Thyroid gland (tissue), 4 donors: ENCODE results near the gene PRDM2.

Experiments
- POLR2A ChIP-seq, 2 donors: fragments of 450-650 bp; IDR thresholded peaks; one replicate each; pipeline ENCODE4 v1.6.1; 2017; ENCODE audit warnings: antibody characterized with exemption in 2 of 2, mild to moderate bottlenecking in 2 of 2, moderate library complexity in 1 of 2
- TF ChIP-seq, protein P1 (sequence below), 6 experiments: fragments of 200-600 bp in 3 of 6; fragments of 450-650 bp in 3 of 6; sonication (generic) in 3 of 6; IDR thresholded peaks; one replicate each; pipeline ENCODE4 v1.5.1; 2016 to 2019; ENCODE audit warnings: antibody characterized with exemption in 6 of 6, mild to moderate bottlenecking in 2 of 6, inconsistent platforms in 1 of 6, moderate library complexity in 1 of 6

DNA sequence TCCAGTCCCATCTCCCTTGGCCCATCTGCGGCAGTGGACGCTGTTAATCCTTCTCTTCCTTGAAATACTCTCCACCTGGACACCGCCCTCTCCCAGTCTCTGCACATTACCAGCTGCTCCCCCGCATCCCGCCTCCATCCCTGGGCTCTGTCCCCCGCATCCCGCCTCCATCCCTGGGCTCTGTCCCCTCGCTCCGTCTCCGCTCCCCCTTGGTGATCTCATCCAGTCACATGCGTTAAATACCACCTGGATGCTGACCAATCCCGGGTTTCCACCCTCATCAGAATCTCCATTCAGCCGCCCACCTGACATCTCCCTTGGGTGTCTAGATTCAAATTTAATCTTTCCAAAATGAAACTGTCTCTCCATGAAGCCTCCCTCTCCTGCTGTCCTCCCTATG, 106.1 kb downstream of the PRDM2 start:
- TF ChIP-seq, protein P1, sequence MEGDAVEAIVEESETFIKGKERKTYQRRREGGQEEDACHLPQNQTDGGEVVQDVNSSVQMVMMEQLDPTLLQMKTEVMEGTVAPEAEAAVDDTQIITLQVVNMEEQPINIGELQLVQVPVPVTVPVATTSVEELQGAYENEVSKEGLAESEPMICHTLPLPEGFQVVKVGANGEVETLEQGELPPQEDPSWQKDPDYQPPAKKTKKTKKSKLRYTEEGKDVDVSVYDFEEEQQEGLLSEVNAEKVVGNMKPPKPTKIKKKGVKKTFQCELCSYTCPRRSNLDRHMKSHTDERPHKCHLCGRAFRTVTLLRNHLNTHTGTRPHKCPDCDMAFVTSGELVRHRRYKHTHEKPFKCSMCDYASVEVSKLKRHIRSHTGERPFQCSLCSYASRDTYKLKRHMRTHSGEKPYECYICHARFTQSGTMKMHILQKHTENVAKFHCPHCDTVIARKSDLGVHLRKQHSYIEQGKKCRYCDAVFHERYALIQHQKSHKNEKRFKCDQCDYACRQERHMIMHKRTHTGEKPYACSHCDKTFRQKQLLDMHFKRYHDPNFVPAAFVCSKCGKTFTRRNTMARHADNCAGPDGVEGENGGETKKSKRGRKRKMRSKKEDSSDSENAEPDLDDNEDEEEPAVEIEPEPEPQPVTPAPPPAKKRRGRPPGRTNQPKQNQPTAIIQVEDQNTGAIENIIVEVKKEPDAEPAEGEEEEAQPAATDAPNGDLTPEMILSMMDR (IDR thresholded peaks at IDR 0.05) = no peak
- TF ChIP-seq POLR2A (IDR thresholded peaks at IDR 0.05) = no peak
